DND-41 (cell line): ENCODE measurements around the gene TNNT2.

Experiments
- ATAC-seq: fragments of 200-7000 bp; cut with Tn5 transposase; 3 replicates; pipeline ENCODE4 v1.9.1; 2021; ENCODE audit warnings: low read depth; ENCODE audit not compliant: insufficient read depth
- DNase-seq: peaks from one replicate; pipeline ENCODE4 v3.0.0-alpha.2; 2020
- H2AFZ ChIP-seq: 2 replicates; pipeline ENCODE4 v1.6.0; 2012; ENCODE audit warnings: low read depth, low read length
- H3K27ac ChIP-seq: 2 replicates; pipeline ENCODE4 v1.5.1; 2012; ENCODE audit warnings: low read length, inconsistent platforms
- H3K27me3 ChIP-seq: fragments of 200-600 bp; sonication (generic); 2 replicates; pipeline ENCODE4 v1.6.0; 2012; ENCODE audit warnings: low read length, mild to moderate bottlenecking, inconsistent platforms; ENCODE audit not compliant: insufficient read depth, poor library complexity
- H3K36me3 ChIP-seq: 2 replicates; pipeline ENCODE4 v1.5.1; 2012; ENCODE audit warnings: low read length, inconsistent platforms; ENCODE audit not compliant: insufficient read depth
- H3K4me1 ChIP-seq: 2 replicates; pipeline ENCODE4 v1.5.1; 2012; ENCODE audit warnings: mild to moderate bottlenecking, low read length; ENCODE audit not compliant: insufficient read depth
- H3K4me2 ChIP-seq: 2 replicates; pipeline ENCODE4 v1.6.0; 2012; ENCODE audit warnings: mild to moderate bottlenecking, moderate library complexity, low read length, inconsistent platforms; ENCODE audit not compliant: insufficient read depth
- H3K4me3 ChIP-seq, 2 experiments: fragments of 200-600 bp in 1 of 2; shearing (Covaris generic) in 1 of 2; 2 replicates each; pipeline ENCODE4 v1.5.1; 2012 to 2016; ENCODE audit warnings: inconsistent platforms in 2 of 2, low read length in 2 of 2, mild to moderate bottlenecking in 2 of 2, low read depth in 1 of 2, moderate library complexity in 1 of 2
- H3K79me2 ChIP-seq: 2 replicates; pipeline ENCODE4 v1.6.0; 2012; ENCODE audit warnings: low read length, inconsistent platforms; ENCODE audit not compliant: insufficient read depth
- H3K9ac ChIP-seq: 2 replicates; pipeline ENCODE4 v1.6.0; 2012; ENCODE audit warnings: low read depth, mild to moderate bottlenecking, inconsistent platforms, low read length, moderate library complexity
- H3K9me3 ChIP-seq: 2 replicates; pipeline ENCODE4 v1.5.1; 2012; ENCODE audit warnings: low read length, moderate library complexity, mild to moderate bottlenecking, inconsistent platforms; ENCODE audit not compliant: insufficient read depth, severe bottlenecking
- H4K20me1 ChIP-seq: 2 replicates; pipeline ENCODE4 v1.6.0; 2012; ENCODE audit warnings: low read length; ENCODE audit not compliant: insufficient read depth
- EZH2 ChIP-seq: IDR thresholded peaks from 3 replicates; pipeline ENCODE4 v1.6.1; 2012; ENCODE audit warnings: borderline replicate concordance, low read depth, mild to moderate bottlenecking, moderate library complexity, low read length, inconsistent platforms; ENCODE audit not compliant: severe bottlenecking
- TF ChIP-seq, protein P1 (sequence below): IDR thresholded peaks from 2 replicates; pipeline ENCODE4 v1.5.1; 2012; ENCODE audit warnings: borderline replicate concordance, low read length, moderate library complexity, mild to moderate bottlenecking; ENCODE audit not compliant: poor library complexity, severe bottlenecking; ENCODE audit errors: extremely low read depth

TNNT2 gene

DNA sequence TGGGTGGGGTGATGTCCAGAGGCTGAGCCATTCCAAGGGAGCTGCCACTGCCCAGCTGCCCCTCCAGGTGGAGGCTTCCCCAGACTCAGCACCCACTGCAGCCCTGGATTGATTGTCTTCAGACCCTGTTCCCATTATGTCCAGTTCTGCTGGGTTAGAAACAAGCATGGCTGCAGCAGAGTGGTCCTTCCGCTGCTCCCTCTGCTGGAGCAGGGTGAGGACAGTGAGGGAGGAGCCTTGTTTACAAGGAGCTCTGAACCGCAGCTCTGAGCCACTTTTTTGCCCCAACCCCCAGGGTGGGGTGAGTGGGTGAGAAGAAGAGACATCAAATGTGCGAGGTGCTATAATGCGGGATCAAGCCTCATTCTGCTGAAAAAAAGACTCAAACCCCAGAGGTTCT lies 2.3 kb downstream of the TNNT2 start:
- Histone ChIP-seq H2AFZ (no peak overlapping the region), H3K9ac (no peak overlapping the region), H3K9me3 (no peaks in the 10 kb centered on the region), H3K4me3 (no peak overlapping the region), H3K36me3 (no peaks in the 10 kb centered on the region), H3K27ac (no peak overlapping the region), H3K4me1 (no peaks in the 10 kb centered on the region), H4K20me1 (peaks cover 4% of the 10 kb centered on the region; the same call in 1 of the 2 replicates), H3K79me2 (no peaks in the 10 kb centered on the region), H3K27me3 (peaks cover 45% of the 10 kb centered on the region), H3K4me2 (no peak overlapping the region)
- no peak for TF ChIP-seq EZH2
- TF ChIP-seq, protein P1, sequence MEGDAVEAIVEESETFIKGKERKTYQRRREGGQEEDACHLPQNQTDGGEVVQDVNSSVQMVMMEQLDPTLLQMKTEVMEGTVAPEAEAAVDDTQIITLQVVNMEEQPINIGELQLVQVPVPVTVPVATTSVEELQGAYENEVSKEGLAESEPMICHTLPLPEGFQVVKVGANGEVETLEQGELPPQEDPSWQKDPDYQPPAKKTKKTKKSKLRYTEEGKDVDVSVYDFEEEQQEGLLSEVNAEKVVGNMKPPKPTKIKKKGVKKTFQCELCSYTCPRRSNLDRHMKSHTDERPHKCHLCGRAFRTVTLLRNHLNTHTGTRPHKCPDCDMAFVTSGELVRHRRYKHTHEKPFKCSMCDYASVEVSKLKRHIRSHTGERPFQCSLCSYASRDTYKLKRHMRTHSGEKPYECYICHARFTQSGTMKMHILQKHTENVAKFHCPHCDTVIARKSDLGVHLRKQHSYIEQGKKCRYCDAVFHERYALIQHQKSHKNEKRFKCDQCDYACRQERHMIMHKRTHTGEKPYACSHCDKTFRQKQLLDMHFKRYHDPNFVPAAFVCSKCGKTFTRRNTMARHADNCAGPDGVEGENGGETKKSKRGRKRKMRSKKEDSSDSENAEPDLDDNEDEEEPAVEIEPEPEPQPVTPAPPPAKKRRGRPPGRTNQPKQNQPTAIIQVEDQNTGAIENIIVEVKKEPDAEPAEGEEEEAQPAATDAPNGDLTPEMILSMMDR, result no peak
- ATAC-seq, result no peak
- DNase-seq, result no peak

DNA sequence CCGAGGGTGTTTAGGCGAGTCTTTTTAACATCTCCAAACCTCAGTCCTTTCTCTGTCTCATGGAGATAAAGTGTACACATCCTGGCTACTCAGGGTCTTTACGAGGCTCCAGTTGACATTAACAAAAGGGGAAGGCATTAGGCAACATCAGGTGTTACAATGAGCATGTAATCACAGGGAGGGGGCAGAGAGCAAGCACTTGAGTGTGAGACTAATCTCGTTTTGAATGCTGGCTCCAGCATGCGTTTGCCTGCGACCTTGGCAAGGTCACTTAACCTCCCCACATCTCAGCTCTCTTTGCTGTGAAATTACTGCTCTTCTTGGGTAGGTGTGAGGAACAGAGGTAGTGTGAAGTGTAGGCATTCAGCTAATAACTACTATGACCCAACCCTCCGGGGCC lies 3.1 kb downstream of the TNNT2 start:
- Histone ChIP-seq H3K4me2 (no peak overlapping the region), H3K27me3 (peaks cover 45% of the 10 kb centered on the region)

DNA sequence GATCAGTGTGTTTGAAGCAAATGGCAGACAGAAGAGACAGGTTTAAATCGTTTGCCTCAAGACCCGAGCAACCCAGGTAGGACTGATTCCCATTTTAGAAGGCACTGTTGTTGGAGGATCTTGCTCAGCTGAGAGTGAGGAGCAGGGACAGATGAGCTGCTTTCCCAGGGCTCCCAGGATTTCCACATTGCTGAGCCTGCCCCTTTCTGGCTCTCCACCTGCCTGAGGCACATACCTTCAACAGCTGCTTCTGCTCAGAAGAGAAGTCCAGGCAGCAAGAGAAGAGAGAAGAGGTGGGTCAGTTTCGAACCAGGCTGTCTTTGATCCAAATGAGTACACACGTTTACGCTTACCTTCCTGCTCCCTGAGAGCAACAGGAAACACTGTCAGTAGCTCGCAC lies 5.7 kb downstream of the TNNT2 start:
- no peak for ATAC-seq
- no peak overlapping the region for H3K27ac ChIP-seq
- no peak for DNase-seq
- H3K36me3 ChIP-seq, result no peaks in the 10 kb centered on the region
- peaks cover 6% of the 10 kb centered on the region; the same call in 1 of the 2 replicates for H4K20me1 ChIP-seq
- H3K9me3 ChIP-seq, result no peaks in the 10 kb centered on the region
- no peak overlapping the region for H3K4me3 ChIP-seq
- no peak overlapping the region for H3K9ac ChIP-seq
- H3K4me2 ChIP-seq, result no peak overlapping the region
- TF ChIP-seq, protein P1, result no peak
- no peaks in the 10 kb centered on the region for H3K79me2 ChIP-seq
- no peaks in the 10 kb centered on the region for H3K4me1 ChIP-seq
- H3K27me3 ChIP-seq, result peaks cover 43% of the 10 kb centered on the region
- H2AFZ ChIP-seq, result no peak overlapping the region

More for the DNA sequence above, 3.1 kb downstream of the TNNT2 start:
- Histone ChIP-seq H4K20me1 (peaks cover 4% of the 10 kb centered on the region; the same call in 1 of the 2 replicates), H3K79me2 (no peaks in the 10 kb centered on the region), H3K4me3 (no peak overlapping the region), H3K9me3 (no peaks in the 10 kb centered on the region), H3K9ac (no peak overlapping the region), H3K27ac (no peak overlapping the region), H3K36me3 (no peaks in the 10 kb centered on the region), H2AFZ (no peak overlapping the region), H3K4me1 (no peaks in the 10 kb centered on the region)
- ATAC-seq (no peak), DNase-seq (no peak)
- TF ChIP-seq, protein P1, result no peak
- no peak for TF ChIP-seq EZH2

DNA sequence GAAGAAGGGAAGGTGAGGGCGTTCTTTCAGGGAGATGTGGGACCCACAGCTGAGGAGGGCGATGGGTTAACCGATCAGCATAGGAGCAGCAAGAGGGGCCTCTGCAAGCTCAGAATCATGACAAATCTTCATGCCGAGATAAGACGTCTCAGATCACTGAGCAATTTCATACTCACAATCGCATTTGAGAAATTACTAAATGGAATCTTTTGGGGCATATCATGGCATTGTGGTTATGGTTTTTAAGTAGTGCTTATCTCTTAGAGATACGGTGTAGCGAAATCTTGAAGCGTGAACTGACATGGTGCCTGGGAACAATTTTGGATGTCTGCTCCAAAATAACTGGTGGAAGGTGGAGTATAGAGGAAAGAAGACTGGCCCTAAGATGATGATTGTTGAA lies 6.2 kb downstream of the TNNT2 start:
- Histone ChIP-seq H4K20me1 (peaks cover 11% of the 10 kb centered on the region), H3K4me1 (no peaks in the 10 kb centered on the region), H3K27me3 (peaks cover 38% of the 10 kb centered on the region), H3K9me3 (no peaks in the 10 kb centered on the region), H3K4me2 (no peak overlapping the region), H3K9ac (no peak overlapping the region), H3K36me3 (no peaks in the 10 kb centered on the region), H3K79me2 (no peaks in the 10 kb centered on the region), H2AFZ (no peak overlapping the region), H3K27ac (no peak overlapping the region), H3K4me3 (no peak overlapping the region)
- ATAC-seq, result no peak
- no peak for DNase-seq
- TF ChIP-seq, protein P1, result no peak
